ENCODE data around the gene SAMD4B.

SAMD4B gene

DNA sequence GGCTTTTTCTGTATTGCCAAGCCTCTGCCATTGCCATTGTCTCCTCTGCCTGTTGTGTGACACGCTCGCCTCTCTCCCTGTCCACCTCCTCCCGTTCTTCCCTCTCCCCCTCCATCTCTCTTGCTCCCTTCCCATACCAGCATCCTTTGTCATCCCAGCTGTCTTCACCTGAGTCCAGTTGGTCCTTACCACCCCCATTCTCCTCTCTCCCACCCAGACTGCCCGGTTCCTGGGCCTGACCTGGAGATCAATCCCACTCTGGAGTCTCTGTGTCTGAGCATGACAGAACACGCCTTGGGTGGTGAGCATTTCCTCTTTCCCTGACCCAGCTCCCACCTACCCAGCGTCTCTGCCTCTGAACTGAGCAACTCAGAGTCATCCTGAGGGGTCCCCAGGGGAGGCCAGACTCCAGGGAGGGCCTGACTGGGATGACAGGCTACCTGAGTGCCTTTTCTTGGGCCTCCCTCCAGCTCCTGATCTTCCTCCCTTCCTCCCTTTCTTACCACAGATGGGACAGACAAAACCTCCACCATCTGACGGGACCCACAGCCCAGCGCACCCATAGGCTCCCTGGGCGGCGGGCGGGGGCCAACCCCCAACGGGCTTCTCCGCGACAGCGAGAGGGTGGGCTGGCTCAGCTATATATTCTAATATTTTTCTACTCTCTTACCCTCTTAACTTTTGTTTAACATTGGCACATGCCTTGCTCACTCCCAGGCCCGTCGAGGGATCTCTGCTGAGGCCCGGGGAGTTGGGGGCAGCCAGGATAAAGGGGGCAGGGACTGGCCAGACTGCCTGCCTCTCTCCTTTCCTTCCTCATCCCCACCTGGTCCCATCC is 41.0 kb downstream of the SAMD4B start:
- peak in 2 of 10 donors; percentile 62 to 70 for DNase-seq
- intact Hi-C loops (cut with DNase I), result no loop called here

DNA sequence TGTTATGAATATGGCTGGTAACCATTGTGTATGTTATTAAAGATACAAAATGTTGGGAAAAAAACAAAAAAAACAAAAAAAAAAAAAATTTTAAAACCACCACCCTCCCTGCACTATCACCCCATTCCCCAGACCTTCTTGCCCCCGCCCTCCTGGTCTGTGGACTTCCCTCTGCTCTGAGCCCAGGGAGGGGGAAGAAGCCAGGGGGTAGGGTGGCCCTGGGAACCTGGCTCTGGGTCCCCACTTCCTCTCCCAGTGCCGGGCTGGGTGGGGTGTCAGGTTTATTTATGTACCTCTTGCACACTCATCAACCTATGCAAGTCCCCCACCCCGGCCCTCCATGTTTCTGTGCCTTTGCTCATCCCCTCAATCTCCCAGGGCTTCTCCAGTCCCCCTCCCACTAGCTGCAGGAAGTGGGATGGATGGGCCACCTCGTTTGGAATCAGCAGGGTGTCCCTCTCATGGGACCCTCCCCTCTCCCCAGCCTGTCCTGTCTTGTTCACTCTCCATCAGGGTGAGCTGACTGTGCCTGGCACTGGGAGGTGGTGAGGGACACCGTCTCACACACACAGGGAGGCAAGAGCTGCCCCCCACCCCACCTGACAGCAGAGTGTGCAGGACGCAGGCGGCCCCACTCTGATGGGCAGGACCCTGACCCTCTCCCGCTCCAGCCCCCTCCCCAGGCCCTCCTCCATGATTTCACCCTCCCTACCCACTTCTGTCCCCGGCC is 42.8 kb downstream of the SAMD4B start:
- intact Hi-C loops (cut with DNase I), result no loop called here

DNA sequence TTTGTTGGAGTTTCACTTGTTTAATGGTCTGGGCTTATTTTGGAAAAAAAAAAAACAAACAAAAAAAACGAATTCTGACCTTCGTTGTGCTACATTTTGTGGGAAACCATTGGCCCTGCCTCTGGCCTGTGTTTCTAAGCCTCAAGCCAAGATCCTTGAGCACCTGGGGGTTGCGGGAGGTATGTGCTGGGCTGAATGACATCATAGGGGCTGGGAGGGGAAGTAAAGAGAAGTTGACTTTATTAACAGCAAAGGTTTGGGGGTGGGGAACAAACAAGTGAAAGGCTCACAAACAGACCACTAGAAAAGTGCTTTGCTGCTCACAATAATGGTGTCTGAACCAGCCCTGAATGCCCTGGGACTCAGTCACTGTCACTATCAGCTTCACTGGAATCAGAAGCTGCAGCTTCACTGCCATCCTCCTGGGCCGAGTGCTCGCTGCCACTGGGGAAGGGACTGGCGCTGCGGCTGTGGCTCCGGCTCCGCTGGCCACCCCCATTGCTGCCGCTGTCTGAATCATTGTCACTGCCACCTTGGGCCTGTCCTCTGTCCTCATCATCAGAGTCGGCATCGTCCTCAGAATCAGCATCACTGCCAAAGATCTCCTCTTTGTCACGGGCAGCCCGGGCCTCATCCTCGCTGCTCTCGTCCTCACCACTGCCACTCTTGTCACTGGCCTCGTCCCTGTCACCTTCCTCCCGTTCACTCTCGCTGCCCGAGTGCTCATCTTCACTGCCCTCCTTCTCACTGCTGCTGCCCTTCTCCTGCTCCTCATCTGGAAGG is 43.6 kb downstream of the SAMD4B start:
- intact Hi-C loops (cut with DNase I), result no loop called here
- peak in 3 of 10 donors; percentile 19 to 83 (median 82) for DNase-seq

More for the DNA sequence above, 42.8 kb downstream of the SAMD4B start:
- peak in 2 of 10 donors; percentile 61 to 84 for DNase-seq

DNA sequence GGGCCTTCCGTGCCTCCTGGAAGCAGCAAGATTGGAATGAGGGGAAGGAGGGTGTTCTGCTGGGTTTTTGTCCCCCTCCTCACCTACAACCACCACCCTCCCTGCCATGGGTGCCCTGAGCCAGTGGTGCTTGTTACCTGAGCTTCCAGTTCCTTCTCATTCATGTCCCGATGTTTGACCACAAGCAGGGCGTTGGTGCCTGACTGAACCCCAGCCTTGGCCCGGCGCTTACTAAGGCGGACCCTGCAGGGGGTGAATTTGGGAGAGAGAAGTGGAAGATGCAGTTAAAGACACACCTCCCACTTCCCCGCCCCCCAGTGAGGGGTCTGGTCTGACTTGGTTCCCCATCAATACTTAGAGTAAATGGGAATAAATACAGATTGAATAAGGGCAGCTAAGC is 44.3 kb downstream of the SAMD4B start:
- intact Hi-C loops (cut with DNase I), result no loop called here
- peak in 1 of 10 donors; percentile 65 for DNase-seq

DNA sequence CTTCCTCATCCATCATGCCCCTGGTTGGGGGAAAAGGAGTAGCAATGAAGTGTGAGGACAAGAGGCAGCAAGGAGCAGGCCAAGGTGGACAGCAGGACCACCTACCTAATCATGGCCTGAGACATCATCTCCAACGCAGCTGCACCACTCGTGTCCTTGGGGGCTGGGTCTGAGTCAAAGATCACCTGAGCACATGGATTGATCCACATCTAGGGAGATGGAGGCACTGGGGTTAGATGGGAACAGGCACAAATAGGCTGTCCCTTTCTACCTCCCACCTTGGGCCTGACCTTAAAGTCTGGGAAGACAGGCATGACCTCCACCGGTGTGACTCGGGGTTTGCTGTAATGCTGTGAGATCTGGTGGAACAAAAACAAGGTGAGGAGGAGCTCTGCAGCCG is 46.4 kb downstream of the SAMD4B start:
- intact Hi-C loops (cut with DNase I), result no loop called here
- DNase-seq, result peak in 1 of 10 donors; percentile 39

DNA sequence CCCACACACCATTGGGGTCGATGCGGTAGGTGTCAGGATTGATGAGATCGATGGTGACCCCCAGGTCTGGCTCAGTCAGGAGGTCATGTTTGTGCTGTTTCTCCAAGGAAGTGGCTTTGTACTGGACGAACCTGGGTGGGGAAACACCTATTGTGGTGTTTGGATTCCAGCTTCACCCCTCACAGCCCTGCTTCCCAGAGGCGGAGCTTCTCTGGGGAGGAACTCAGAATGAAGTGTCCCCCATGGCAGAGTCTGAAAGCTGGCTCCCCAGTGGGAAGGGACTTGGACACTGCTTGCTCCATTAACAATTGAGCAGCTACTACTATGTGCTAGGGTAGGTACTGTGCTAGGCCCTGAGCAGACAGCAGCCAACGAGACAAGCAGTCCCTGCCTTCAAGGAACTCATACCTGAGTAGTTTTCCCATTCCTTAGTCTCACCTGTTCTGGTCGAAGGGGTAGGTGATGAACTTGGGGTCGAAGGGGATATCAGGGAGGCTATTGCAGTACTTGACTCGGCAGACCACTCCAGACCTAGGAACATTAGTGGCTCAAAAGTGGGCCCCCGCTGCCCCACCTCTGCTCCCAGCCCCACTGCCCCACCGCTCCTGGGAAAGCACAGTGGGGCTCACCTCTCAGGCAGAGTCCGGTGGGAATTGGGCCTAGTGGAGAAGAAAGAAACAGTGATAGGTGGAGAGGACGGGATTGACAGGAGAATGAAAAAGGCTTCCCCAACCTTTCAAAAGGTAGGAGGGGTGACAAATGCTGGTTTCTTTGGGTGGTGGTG is 47.6 kb downstream of the SAMD4B start:
- DNase-seq, result peak in 1 of 10 donors; percentile 50
- intact Hi-C loops (cut with DNase I), result no loop called here

DNA sequence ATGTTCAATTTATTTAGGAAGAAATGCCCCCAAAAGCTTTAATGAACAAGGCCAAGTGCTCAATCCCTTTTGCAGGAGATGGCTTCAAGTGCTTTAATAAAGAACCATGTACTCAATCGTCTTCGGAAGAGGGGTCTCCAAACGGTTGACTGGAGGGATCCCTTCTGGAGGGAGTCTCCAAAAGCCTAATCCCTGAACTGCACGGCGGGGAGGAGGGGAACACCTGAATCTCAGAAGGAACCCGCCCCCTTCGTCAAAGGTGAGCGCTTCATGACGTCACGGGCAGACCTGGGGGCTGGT is 48.2 kb downstream of the SAMD4B start:
- intact Hi-C loops (cut with DNase I), result no loop called here

DNA sequence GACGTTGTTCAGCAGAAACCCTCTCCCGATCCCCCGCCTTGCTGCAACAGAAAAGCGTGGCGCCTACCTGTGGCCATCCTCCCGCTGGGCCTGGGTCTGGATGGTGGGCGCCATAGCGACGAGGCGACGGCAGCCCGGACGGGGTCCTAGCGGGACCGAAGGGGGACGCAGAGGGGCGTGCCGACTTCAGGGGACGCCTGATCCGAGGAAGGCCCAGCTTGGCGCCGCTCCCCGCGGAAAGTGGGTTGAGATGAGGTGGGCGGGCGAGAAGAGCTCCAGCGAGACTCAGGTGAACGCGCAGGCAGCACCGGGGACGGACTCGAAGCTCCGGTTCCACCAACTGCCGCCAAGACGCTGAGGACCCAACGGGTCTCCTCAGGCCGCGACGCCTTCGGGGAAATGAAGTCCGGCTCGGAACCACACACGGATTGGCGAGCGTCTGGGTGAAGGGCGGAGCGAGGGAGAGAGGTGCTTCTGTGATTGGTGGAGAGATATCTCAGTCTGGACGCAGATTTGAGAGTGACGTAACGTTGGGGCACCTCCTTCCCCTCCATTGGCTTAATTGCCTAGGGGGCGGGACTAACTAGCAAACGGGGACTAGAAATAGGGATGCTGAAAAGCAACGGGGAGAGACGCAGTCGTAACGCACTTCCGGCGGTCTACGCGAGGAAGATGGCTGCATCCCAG is 48.7 kb downstream of the SAMD4B start, which contains the start of the genes MED29 and PAF1:
Gene MED29 (plus strand): TSS at position 628 of the 687 bp plus-strand sequence. CDS start 45 bp downstream, at position 673.
Gene PAF1 (minus strand): TSS at position 356 of the 687 bp plus-strand sequence. CDS start 242 bp downstream, at position 114.
- DNase-seq, result peak; percentile 93 to 100 (median 98)
- intact Hi-C loops (cut with DNase I), result loop anchor here (1.0 kb wide), 1 partner anchor 49 kb away; the partner anchor contains the start of gene SAMD4B

More for the DNA sequence above, 48.2 kb downstream of the SAMD4B start:
- DNase-seq, result peak in 1 of 10 donors; percentile 72

DNA sequence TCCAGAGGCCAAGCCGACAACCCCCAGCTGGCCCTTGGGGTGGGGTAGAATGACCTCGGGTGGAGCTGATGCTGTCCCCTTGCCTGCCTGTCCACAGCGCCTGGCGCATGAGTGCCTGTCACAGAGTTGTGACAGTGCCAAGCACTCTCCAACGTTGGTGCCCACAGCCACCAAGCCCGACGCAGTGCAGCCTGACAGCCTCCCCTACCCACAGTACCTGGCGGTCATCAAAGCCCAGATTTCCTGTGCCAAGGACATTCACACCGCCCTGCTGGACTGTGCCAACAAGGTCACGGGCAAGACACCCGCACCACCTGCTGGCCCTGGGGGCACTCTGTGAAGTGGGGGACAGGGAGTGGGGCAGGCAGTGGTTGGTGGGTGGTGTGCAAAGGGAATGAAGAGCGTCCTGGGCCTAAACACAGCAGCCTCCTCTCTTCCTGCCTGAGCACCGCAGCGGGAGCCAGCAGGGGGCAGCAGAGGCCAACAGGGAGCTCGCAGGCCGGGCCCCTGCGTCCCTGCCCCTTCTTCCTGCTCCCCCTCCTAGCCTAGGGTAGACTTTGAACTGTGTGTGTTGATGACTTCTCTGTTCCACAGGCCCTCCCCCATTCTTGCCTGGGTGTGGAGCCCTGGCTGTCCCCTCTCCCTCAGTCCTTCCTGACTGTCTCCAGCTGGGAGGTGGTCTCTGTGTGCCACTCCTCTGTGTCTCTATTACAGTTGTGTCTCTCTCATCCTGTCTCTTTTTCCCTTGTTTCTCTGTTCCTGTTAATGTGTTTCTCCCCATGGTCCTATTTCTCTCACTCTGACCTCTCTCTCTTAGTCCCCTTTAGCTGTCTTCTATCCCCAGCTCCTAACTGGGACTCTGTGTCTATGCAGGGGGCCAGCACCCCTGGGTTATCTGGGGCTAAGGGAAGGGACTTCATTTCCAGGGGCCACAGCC is 55.4 kb downstream of the SAMD4B start:
- peak; percentile 56 to 97 (median 85) for DNase-seq
- intact Hi-C loops (cut with DNase I), result loop anchor here (1.0 kb wide), 2 partner anchors 14 to 135 kb away; partner anchors contain the start of gene EID2B

DNA sequence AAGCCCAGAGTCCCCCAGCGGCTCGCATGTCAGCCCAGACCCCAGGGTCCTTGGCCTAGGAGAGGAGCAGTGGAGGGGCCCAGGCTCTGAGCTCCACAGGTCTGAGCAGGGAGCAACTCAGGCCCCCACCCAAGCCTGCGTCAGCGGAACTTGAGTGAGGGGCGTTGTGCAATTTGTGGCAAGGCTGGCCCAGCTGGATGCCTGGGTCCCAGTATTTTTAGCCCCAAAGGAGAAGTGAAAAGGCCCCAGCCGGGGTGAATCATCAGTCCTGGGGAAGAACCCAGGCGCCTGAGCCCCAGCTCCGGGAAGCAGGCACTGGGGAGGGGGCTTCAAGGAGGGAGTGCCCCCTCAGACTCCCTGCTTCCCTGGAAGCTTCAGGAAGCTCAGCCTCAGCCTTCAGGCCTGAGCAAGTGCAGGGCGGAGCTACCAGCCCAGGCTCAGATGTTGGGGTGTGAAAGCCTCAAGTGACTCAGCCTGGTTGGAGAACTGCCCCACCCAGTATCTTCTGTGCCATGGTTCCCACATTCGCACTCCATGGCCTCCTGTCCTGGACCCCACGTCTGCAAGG is 56.2 kb downstream of the SAMD4B start:
- intact Hi-C loops (cut with DNase I), result no loop called here
- peak in 5 of 10 donors; percentile 31 to 90 (median 44) for DNase-seq

DNA sequence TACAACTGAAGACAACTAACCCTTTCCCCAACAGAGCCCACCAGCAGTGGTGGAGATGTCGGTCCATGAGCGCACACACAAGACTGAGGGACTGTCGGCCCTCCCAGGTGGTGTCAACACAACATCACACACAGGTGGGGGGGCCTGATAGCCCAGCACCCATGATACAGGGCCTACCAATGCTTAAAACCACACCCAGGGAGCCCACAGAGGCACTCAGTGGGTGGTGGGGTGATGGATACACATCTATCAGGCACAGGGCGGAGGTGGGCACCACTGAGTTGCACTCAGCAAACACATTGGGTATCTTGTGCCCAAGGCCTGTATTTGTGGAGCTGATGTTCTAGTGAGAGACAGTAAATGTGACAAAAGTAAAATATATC is 57.4 kb downstream of the SAMD4B start:
- intact Hi-C loops (cut with DNase I), result no loop called here
- DNase-seq, result no peak

DNA sequence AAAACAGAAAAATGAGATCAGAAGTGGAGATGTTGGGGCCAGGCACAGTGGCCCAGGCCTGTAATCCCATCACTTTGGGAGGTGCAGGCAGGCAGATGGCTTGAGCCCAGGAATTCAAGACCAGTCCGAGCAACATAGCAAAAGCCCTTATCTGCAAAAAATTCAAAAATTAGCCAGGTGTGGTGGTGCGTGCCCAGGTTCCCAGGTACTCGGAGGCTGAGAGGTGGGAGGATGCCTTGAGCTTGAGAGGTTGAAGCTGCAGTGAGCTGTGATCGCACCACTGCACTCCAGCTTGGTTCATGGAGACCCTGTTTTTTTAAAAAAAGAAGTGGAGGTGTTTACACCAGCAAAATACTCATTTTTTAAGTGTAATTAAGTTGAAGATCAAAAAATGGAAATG is 57.8 kb downstream of the SAMD4B start:
- intact Hi-C loops (cut with DNase I), result no loop called here
- DNase-seq, result no peak

DNA sequence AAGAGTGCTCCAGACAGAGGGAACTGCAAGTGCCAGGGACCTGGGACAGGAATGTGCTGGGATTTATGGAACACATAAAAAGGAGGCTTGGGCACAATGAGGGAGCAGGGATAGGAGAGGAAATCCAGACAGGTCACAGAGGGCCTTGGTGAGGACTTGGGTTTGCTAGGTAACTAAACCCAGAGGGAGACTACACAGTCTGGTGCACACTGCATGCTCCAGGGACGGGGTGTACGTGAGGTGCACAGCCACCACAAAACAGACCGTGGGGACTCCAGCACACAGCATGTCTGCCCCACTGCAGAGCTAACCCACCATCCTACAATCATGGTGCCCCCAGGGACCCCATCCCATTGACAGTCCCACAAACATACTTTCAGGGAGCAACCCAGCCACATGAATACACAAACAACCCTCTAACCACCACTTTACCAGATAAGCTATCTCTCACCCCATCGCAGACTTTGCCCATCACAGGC is 58.9 kb downstream of the SAMD4B start:
- no peak for DNase-seq
- intact Hi-C loops (cut with DNase I), result no loop called here

DNA sequence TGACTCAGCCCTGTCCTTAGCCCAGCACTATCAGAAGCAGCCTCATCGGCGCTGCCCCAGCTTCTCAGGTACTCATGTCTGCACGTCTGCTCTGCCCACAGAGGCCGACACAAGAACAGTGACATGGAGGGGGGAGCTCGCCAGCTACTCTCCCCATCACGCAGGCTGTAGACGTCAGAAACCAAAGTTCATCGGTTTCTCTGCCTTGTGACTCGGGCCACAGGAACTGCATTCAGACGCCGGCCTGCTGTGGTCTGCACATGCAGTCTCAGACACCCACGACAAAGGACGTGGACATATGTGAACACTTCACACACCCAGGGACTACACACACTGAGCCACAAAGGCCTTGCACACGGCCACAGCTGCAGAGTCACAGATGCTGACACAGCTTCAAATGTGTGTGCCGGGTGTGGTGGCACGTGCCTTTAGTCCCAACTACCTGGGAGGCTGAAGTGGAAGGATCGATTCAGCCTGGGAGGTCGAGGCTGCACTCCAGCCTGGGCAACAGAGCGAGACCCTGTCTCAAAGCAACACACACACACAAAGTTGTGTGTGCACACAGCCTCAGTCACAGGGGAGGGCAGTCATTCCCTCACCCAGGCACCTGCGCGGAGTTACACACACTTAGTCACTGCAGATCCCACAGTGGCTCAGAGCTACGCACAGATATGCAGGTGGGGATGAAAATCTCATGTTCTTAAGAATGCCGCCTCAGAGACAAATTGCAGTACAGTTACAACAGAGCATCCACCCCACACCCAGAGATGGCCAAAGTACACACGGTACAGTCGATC is 59.5 kb downstream of the SAMD4B start:
- DNase-seq, result no peak
- intact Hi-C loops (cut with DNase I), result no loop called here

DNA sequence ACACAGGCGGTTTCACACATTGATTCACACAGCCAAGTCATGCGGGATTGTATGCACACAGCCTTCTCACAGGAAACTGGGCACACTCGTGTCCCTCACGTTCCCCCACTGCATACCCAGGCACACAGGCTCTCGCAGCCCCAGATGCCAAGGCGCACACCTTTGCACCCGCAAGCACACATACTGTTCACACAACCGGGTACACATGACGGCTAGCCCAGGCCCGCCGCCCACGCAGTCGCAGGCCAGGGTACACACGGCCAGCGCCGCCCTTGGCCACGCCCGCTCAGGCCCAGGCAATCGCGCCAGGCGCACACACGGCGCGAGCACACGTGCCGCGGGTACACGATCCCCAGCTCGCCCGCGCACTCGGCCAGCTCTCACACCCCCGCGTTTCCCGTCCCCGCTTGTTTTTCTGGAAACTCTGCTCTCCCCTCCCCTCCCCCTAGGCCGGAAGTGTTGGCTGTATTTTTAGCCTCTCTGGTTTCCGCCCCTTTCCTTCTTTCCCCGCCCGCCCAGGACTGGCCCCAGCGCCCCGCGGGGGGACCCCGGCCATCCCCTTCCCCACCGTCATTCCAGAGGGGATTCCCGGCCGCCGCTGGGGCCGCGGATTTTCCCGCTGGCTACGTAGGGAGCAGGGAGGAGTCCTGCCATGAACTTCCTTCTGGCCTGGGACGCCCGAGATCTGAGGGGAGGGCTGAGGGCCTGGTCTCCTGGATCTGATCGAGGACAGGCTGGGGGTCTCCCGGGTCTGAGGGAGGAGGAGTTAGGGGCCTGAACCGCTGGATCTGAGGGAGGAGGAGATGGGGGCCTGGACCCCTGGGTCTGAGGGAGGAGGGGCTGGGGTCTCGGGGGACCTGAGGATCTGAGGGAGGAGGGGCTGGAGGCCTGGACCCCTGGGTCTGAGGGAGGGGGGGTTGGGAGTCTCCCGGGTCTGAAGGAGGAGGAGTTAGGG is 60.4 kb downstream of the SAMD4B start:
- peak; percentile 49 to 94 (median 70) for DNase-seq
- intact Hi-C loops (cut with DNase I), result no loop called here
